ENCODE measurements around the gene KCNG2. TPM values are rescaled to one million over a fixed set of nuclear protein-coding genes. Genes with fewer than 3 reads are reported as not detected.
A peak's percentile ranks its signal among the peaks of the same experiment; 100 is the strongest.

Gene KCNG2
- total RNA-seq, 2 donors from 2014 or later, result not detected

GRCh38 chr18:79884294-79884962 is 86.7 kb downstream of the KCNG2 start:
- Histone ChIP-seq H3K27ac (no peak overlapping the region), H3K4me3 (no peak overlapping the region), H3K36me3 (no peaks in the 10 kb centered on the region), H3K9me3 (no peaks in the 10 kb centered on the region), H3K4me1 (no peaks in the 10 kb centered on the region), H3K27me3 (no peaks in the 10 kb centered on the region)
- DNase-seq (ENCODE audit: low spot score), result no peak
- no peak for TF ChIP-seq CTCF (IDR thresholded peaks at IDR 0.05)

- Histone ChIP-seq H3K4me3 (no peak overlapping the region), H3K36me3 (no peaks in the 10 kb centered on the region), H3K4me1 (no peaks in the 10 kb centered on the region), H3K27me3 (no peaks in the 10 kb centered on the region), H3K27ac (no peak overlapping the region), H3K9me3 (peaks cover 0 to 3% of the 10 kb centered on the region in 2 donors)
- no peak for TF ChIP-seq CTCF (IDR thresholded peaks at IDR 0.05)
- peak; percentile 47 for DNase-seq (ENCODE audit: low spot score)
Measured at GRCh38 chr18:79884963-79885728, 87.4 kb downstream of the KCNG2 start.

GRCh38 chr18:79887181-79888000 is 89.7 kb downstream of the KCNG2 start:
- Histone ChIP-seq H3K9me3 (peaks cover 0 to 21% of the 10 kb centered on the region in 2 donors), H3K27me3 (no peaks in the 10 kb centered on the region), H3K36me3 (no peaks in the 10 kb centered on the region), H3K4me1 (no peaks in the 10 kb centered on the region), H3K27ac (no peak overlapping the region), H3K4me3 (no peak overlapping the region)
- DNase-seq (ENCODE audit: low spot score), result no peak
- TF ChIP-seq CTCF (IDR thresholded peaks at IDR 0.05), result no peak

GRCh38 chr18:79888016-79888415 is 90.3 kb downstream of the KCNG2 start:
- Histone ChIP-seq H3K27ac (no peak overlapping the region), H3K4me3 (no peak overlapping the region), H3K27me3 (no peaks in the 10 kb centered on the region), H3K36me3 (no peaks in the 10 kb centered on the region), H3K9me3 (peaks cover 0 to 21% of the 10 kb centered on the region in 2 donors), H3K4me1 (no peaks in the 10 kb centered on the region)
- DNase-seq (ENCODE audit: low spot score), result no peak
- no peak for TF ChIP-seq CTCF (IDR thresholded peaks at IDR 0.05)

GRCh38 chr18:79889569-79889968 is 91.8 kb downstream of the KCNG2 start:
- Histone ChIP-seq H3K4me1 (no peaks in the 10 kb centered on the region), H3K36me3 (no peaks in the 10 kb centered on the region), H3K4me3 (no peak overlapping the region), H3K27ac (no peak overlapping the region), H3K9me3 (peaks cover 0 to 21% of the 10 kb centered on the region in 2 donors), H3K27me3 (no peaks in the 10 kb centered on the region)
- peak; percentile 40 for DNase-seq (ENCODE audit: low spot score)
- TF ChIP-seq CTCF (IDR thresholded peaks at IDR 0.05), result no peak
